ENCODE data around the gene UCKL1.

The UCKL1 gene

DNA sequence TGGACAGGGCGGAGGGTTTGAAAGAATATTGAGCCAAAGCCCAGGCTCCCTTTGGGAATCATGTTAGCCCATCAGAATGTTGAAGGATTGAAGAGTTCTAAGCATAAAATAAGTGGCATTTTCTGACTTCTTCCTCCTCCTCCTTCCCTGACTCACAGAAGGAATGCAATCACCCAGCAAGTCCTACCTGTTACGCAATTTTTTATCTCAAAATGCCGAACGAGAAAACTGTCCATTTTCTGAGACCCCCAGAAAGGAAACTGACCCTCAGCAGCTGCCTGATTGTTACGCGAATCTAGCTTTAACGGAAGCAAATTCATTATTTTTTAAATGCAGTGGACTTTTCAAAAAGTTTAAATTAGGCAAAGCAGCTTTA is 66.0 kb downstream of the UCKL1 start:
- DNase-seq (ENCODE audit: low read depth in 2 of 2), result no peak
